Endothelial cell of umbilical vein (primary cell): ENCODE data around the gene HPX.

Source experiments
- POLR2A ChIP-seq: IDR thresholded peaks from 2 replicates; pipeline ENCODE4 v1.6.1; 2012; ENCODE audit warnings: low read depth, mild to moderate bottlenecking, control low read depth, low read length
- POLR2AphosphoS5 ChIP-seq: IDR thresholded peaks from 2 replicates; pipeline ENCODE4 v1.6.1; 2012; ENCODE audit warnings: low read depth, mild to moderate bottlenecking, control low read depth, low read length, moderate library complexity; ENCODE audit not compliant: insufficient read depth

DNA sequence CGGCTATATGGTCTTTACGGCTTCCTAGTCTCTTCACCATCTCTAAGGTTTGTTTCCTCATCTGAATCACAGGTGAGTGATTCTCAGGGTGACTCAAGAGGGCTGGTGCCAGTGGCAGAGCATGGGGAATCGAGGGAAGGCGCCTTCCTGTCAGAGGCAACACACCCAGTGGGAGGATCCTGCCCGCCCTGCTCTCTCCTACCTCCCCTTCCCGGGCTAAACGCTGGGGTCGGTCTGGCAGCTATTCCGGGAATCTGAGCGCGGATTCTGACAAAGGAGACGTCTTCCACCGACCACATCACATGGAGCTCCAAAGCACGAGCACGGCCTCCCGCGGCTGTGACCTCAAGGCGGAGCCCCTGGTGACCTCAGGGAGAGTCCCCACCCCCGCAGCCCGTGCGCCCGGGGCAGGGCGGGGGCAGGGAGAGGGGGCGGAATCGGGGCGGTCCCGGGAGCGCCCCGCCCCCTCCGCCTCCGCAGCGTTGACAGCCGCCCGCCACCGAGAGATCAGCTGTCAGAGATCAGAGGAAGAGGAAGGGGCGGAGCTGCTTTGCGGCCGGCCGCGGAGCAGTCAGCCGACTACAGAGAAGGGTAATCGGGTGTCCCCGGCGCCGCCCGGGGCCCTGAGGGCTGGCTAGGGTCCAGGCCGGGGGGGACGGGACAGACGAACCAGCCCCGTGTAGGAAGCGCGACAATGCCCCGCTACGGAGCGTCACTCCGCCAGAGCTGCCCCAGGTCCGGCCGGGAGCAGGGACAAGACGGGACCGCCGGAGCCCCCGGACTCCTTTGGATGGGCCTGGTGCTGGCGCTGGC lies 50.7 kb downstream of the HPX start, which contains the start of gene SMPD1:
- TF ChIP-seq POLR2A, result peak; percentile 86
- TF ChIP-seq POLR2AphosphoS5, result peak; percentile 96
